Vagina (tissue), 2 donors: ENCODE data around the gene TBC1D19.

Experiments used
- POLR2A ChIP-seq, 2 donors: fragments of 450-650 bp; IDR thresholded peaks; one replicate each; pipeline ENCODE4 v1.6.1; 2017; ENCODE audit warnings: antibody characterized with exemption in 2 of 2, mild to moderate bottlenecking in 2 of 2, moderate library complexity in 2 of 2
- POLR2AphosphoS5 ChIP-seq, 2 donors: sonication (generic); formaldehyde crosslinking; IDR thresholded peaks; one replicate each; pipeline ENCODE4 v1.9.0; 2017; ENCODE audit warnings: antibody characterized with exemption in 2 of 2, mild to moderate bottlenecking in 2 of 2, low read depth in 1 of 2; ENCODE audit not compliant: insufficient read depth in 1 of 2
- TF ChIP-seq, protein P1 (sequence below), 3 experiments: fragments of 450-650 bp in 2 of 3; fragments of 200-600 bp in 1 of 3; sonication (generic) in 1 of 3; IDR thresholded peaks; one replicate each; pipeline ENCODE4 v1.5.1; 2017 to 2019; ENCODE audit warnings: antibody characterized with exemption in 3 of 3, mild to moderate bottlenecking in 2 of 3, moderate library complexity in 2 of 3

DNA sequence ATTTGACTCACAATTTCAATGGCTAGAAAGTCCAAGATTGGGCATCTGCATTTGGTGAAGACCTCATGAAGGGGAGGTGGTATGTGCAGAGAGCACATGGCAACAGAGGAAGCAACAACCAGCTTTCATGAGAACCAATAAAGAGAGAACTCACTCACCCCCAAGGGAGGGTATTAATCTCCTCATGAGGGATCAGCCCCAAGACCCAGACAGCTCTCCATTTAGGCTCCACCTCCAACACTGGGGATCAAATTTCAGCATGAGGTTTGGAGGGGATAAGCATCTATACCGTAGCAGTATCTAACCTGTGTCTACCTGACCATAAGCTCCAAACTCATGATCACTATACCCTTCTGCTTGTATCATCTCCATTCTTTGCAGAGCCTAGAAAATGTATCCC is 9.3 kb upstream of the TBC1D19 start:
- no peak for TF ChIP-seq POLR2AphosphoS5 (IDR thresholded peaks at IDR 0.05; ENCODE audit: insufficient read depth in 1 of 2, low read depth in 1 of 2)
- TF ChIP-seq, protein P1, sequence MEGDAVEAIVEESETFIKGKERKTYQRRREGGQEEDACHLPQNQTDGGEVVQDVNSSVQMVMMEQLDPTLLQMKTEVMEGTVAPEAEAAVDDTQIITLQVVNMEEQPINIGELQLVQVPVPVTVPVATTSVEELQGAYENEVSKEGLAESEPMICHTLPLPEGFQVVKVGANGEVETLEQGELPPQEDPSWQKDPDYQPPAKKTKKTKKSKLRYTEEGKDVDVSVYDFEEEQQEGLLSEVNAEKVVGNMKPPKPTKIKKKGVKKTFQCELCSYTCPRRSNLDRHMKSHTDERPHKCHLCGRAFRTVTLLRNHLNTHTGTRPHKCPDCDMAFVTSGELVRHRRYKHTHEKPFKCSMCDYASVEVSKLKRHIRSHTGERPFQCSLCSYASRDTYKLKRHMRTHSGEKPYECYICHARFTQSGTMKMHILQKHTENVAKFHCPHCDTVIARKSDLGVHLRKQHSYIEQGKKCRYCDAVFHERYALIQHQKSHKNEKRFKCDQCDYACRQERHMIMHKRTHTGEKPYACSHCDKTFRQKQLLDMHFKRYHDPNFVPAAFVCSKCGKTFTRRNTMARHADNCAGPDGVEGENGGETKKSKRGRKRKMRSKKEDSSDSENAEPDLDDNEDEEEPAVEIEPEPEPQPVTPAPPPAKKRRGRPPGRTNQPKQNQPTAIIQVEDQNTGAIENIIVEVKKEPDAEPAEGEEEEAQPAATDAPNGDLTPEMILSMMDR (IDR thresholded peaks at IDR 0.05): no peak
- no peak for TF ChIP-seq POLR2A (IDR thresholded peaks at IDR 0.05)
